Smooth muscle cell (in vitro differentiated cells): Measurements from ENCODE around the gene RDM1. TPM values are rescaled to one million over a fixed set of nuclear protein-coding genes. Genes with fewer than 3 reads are reported as not detected.

Source experiments
- DNase-seq: peaks from one replicate; lab custom pipeline; 2025; ENCODE audit not compliant: unreplicated experiment; lab: John Stamatoyannopoulos, UW
- H2AFZ ChIP-seq: fragments of 200-600 bp; sonication (generic); 2 replicates; pipeline ENCODE4 v1.6.0; 2016; ENCODE audit warnings: antibody characterized with exemption, low read depth, mild to moderate bottlenecking
- H3F3A ChIP-seq: fragments of 200-600 bp; sonication (generic); 2 replicates; pipeline ENCODE4 v1.6.0; 2017; ENCODE audit warnings: antibody characterized with exemption, low read depth
- H3K27ac ChIP-seq: fragments of 200-600 bp; sonication (generic); 2 replicates; pipeline ENCODE4 v1.5.1; 2016; ENCODE audit warnings: low read depth, mild to moderate bottlenecking
- H3K27me3 ChIP-seq: fragments of 200-600 bp; sonication (generic); 2 replicates; pipeline ENCODE4 v1.6.1; 2016; ENCODE audit warnings: low read depth, mild to moderate bottlenecking
- H3K36me3 ChIP-seq: fragments of 200-600 bp; sonication (generic); 2 replicates; pipeline ENCODE4 v1.5.1; 2016; ENCODE audit warnings: low read depth
- H3K4me1 ChIP-seq: fragments of 200-600 bp; sonication (generic); 2 replicates; pipeline ENCODE4 v1.5.1; 2016; ENCODE audit warnings: low read depth
- H3K4me2 ChIP-seq: fragments of 200-600 bp; sonication (generic); 2 replicates; pipeline ENCODE4 v1.6.0; 2016; ENCODE audit warnings: mild to moderate bottlenecking
- H3K4me3 ChIP-seq: fragments of 200-600 bp; sonication (generic); 2 replicates; pipeline ENCODE4 v1.5.1; 2016; ENCODE audit warnings: mild to moderate bottlenecking
- H3K79me2 ChIP-seq: fragments of 200-600 bp; sonication (generic); 2 replicates; pipeline ENCODE4 v1.6.0; 2016; ENCODE audit warnings: low read depth, mild to moderate bottlenecking
- H3K9ac ChIP-seq: fragments of 200-600 bp; sonication (generic); 2 replicates; pipeline ENCODE4 v1.6.0; 2016; ENCODE audit warnings: low read depth
- H3K9me3 ChIP-seq: fragments of 200-600 bp; sonication (generic); replicated peaks from 2 replicates; pipeline ENCODE4 v1.5.1; 2016; ENCODE audit warnings: low read depth
- H4K20me1 ChIP-seq: fragments of 200-600 bp; sonication (generic); 2 replicates; pipeline ENCODE4 v1.6.0; 2016; ENCODE audit warnings: low read depth
- WGBS: methylation state at CpG from one replicate; pipeline ENCODE4 v1.1.7; 2016; ENCODE audit warnings: low lambda C conversion rate; 5-methylcytosine and 5-hydroxymethylcytosine counted together
- polyA plus RNA-seq: library from polyadenylated mRNA; unstranded; fragments of >200 nt; fragmentation: Nextera tagmentation; extraction: Ambion mirVana; gene quantifications from 2 replicates; pipeline ENCODE4 v1.2.1, GENCODE V29; 2016
- total RNA-seq: library from RNA; depleted of rRNA; stranded (reverse); fragments of >200 nt; gene quantifications from 2 replicates; pipeline ENCODE4 v1.2.3, GENCODE V29; 2014
- TF ChIP-seq, protein P1 (sequence below): fragments of 200-600 bp; sonication (generic); IDR thresholded peaks from 2 replicates; pipeline ENCODE4 v1.5.1; 2017; ENCODE audit warnings: borderline replicate concordance, mild to moderate bottlenecking, antibody characterized with exemption; ENCODE audit not compliant: insufficient read depth, poor library complexity, severe bottlenecking

Gene RDM1
- total and polyA plus RNA-seq, 2 experiments from 2014 or later, result 0.43 TPM; not detected in 1

DNA sequence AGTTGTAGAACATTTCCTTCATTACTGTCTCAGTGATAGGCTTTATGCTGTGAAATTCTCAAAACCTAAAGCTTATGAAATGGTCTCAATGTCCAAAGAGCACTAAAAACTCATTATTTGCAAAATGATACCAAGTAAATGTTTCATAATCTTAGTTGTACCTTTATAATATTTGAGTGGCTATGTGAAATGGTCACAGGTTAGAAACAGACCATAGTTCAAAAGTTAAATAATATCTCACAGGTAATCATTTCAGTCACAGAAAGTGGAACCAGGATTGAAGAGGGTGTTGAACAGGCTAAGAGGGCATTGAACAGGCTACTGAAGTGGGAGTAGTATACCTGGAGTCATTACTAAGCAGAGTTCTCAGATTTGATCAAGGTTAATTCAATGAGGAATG is 2.9 kb downstream of the RDM1 start:
- no peaks in the 10 kb centered on the region for H4K20me1 ChIP-seq
- H3K4me3 ChIP-seq, result no peak overlapping the region
- no peak overlapping the region for H2AFZ ChIP-seq
- H3K9me3 ChIP-seq, result no peaks in the 10 kb centered on the region
- H3K27me3 ChIP-seq, result no peaks in the 10 kb centered on the region
- no peak overlapping the region for H3K27ac ChIP-seq
- no peak overlapping the region for H3K4me2 ChIP-seq
- H3F3A ChIP-seq, result no peaks in the 10 kb centered on the region
- H3K4me1 ChIP-seq, result peaks cover 5% of the 10 kb centered on the region
- no peak for DNase-seq
- no peak overlapping the region for H3K9ac ChIP-seq
- no peaks in the 10 kb centered on the region for H3K36me3 ChIP-seq
- no peaks in the 10 kb centered on the region for H3K79me2 ChIP-seq
- TF ChIP-seq, protein P1, sequence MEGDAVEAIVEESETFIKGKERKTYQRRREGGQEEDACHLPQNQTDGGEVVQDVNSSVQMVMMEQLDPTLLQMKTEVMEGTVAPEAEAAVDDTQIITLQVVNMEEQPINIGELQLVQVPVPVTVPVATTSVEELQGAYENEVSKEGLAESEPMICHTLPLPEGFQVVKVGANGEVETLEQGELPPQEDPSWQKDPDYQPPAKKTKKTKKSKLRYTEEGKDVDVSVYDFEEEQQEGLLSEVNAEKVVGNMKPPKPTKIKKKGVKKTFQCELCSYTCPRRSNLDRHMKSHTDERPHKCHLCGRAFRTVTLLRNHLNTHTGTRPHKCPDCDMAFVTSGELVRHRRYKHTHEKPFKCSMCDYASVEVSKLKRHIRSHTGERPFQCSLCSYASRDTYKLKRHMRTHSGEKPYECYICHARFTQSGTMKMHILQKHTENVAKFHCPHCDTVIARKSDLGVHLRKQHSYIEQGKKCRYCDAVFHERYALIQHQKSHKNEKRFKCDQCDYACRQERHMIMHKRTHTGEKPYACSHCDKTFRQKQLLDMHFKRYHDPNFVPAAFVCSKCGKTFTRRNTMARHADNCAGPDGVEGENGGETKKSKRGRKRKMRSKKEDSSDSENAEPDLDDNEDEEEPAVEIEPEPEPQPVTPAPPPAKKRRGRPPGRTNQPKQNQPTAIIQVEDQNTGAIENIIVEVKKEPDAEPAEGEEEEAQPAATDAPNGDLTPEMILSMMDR, result no peak

DNA sequence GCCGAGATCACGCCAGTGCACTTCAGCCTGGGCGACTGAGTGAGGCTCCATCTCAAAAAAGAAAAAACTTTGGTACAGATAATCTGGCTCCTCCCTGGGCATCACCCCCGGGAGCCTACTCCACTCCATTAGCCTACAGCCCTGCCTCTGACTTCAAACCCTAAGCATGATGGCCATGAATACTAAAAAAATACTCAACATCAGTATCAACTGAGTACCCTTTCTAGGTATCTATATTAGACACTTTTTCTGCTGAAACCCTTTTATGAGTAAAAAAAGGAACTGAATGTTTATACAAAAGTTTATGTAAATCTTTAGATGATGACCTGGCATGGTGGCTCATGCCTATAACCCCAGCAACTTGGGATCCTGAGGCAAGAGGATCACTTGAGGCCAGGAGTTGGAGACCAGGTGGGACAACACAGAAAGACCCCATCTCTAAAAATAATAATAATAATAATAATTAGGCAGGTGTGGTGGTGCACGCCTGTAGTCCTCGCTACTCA is 6.9 kb downstream of the RDM1 start:
- WGBS, result 97% methylated on average over 6 of the region's 6 CpGs
- no peak overlapping the region for H3K4me3 ChIP-seq
- H3F3A ChIP-seq, result no peaks in the 10 kb centered on the region
- H3K36me3 ChIP-seq, result no peaks in the 10 kb centered on the region
- H3K9ac ChIP-seq, result no peak overlapping the region
- no peaks in the 10 kb centered on the region for H3K4me1 ChIP-seq
- no peak for DNase-seq
- H2AFZ ChIP-seq, result no peak overlapping the region
- H3K27me3 ChIP-seq, result no peaks in the 10 kb centered on the region
- no peaks in the 10 kb centered on the region for H3K9me3 ChIP-seq
- TF ChIP-seq, protein P1, result no peak
- H3K79me2 ChIP-seq, result no peaks in the 10 kb centered on the region
- no peaks in the 10 kb centered on the region for H4K20me1 ChIP-seq
- no peak overlapping the region for H3K27ac ChIP-seq
- no peak overlapping the region for H3K4me2 ChIP-seq

DNA sequence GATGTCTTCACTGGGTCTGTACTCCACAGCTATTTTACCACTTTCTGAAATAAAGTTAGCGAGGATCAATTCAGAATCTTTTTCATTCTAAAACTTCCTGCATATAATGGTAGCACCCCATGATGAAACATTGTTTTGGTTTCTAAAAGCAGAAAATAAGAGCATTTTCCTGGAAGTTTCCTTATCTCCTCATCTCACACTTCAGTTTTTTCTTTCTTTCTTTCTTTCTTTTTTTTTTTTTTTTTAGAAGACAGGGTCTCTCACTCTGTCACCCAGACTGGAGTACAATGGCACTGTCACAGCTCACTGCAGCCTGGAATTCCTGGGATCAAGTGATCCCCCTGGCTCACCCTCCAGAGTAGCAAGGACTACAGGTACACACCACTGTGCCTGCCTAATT is 10.3 kb downstream of the RDM1 start:
- H3K4me1 ChIP-seq, result no peaks in the 10 kb centered on the region
- TF ChIP-seq, protein P1, result no peak
- H2AFZ ChIP-seq, result no peak overlapping the region
- no peaks in the 10 kb centered on the region for H4K20me1 ChIP-seq
- H3K9me3 ChIP-seq, result no peaks in the 10 kb centered on the region
- H3K79me2 ChIP-seq, result no peaks in the 10 kb centered on the region
- no peak overlapping the region for H3K27ac ChIP-seq
- H3K4me2 ChIP-seq, result no peak overlapping the region
- H3F3A ChIP-seq, result no peaks in the 10 kb centered on the region
- no peak overlapping the region for H3K4me3 ChIP-seq
- WGBS, result 93% methylated on average over 1 of the region's 1 CpG
- no peaks in the 10 kb centered on the region for H3K36me3 ChIP-seq
- no peak for DNase-seq
- H3K9ac ChIP-seq, result no peak overlapping the region
- no peaks in the 10 kb centered on the region for H3K27me3 ChIP-seq

DNA sequence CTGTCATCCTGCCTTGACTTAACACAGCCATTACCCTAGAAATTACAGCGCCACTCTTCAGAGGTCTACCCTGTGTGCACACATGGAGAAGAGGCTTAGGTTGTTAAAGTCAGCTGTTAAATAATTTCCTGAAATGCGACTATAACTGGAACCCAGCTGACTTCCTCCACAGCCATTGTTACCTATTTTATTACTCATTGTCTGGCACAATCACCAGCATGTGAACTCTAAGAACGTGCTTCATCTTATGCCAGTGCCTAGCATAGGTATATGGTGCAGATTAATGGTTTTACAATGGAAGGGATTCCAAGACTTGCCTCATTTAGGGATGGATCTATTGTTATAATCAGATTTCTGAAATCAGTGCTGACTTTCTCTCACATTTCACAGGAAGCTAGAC is 11.9 kb downstream of the RDM1 start:
- Histone ChIP-seq H2AFZ (no peak overlapping the region), H4K20me1 (no peaks in the 10 kb centered on the region), H3K9ac (no peak overlapping the region), H3K27me3 (no peaks in the 10 kb centered on the region), H3K4me3 (no peak overlapping the region), H3K4me1 (no peaks in the 10 kb centered on the region), H3K36me3 (no peaks in the 10 kb centered on the region), H3F3A (no peaks in the 10 kb centered on the region), H3K27ac (no peak overlapping the region), H3K9me3 (no peaks in the 10 kb centered on the region), H3K79me2 (no peaks in the 10 kb centered on the region), H3K4me2 (no peak overlapping the region)
- TF ChIP-seq, protein P1, result no peak
- WGBS, result 92% methylated on average over 3 of the region's 3 CpGs
- DNase-seq, result no peak
